D721Med (cell line): ENCODE data around the gene RBM19.

Source experiments
- DNase-seq: peaks from one replicate; pipeline ENCODE4 v3.0.0; 2011; ENCODE audit warnings: low spot score; ENCODE audit not compliant: insufficient read length
- FAIRE-seq: peaks from 2 replicates; lab custom pipeline; 2011; peaks lifted over from hg19 to GRCh38; lab: Jason Lieb, UNC
- CTCF ChIP-seq: IDR thresholded peaks from 2 replicates; pipeline ENCODE4 v1.5.1; 2012; ENCODE audit warnings: mild to moderate bottlenecking, control low read depth; ENCODE audit not compliant: insufficient read depth; ENCODE audit errors: missing control alignments

The RBM19 gene

GRCh38 chr12:113987261-113988063 is 21.3 kb upstream of the RBM19 start:
- no peak for TF ChIP-seq CTCF
- DNase-seq = no peak
- FAIRE-seq = no peak

GRCh38 chr12:113984464-113984863 is 18.3 kb upstream of the RBM19 start:
- FAIRE-seq = no peak

GRCh38 chr12:113983777-113984448 is 17.8 kb upstream of the RBM19 start:
- TF ChIP-seq CTCF = no peak
- no peak for DNase-seq
- no peak for FAIRE-seq

More at GRCh38 chr12:113984464-113984863, 18.3 kb upstream of the RBM19 start:
- TF ChIP-seq CTCF = no peak
- DNase-seq = no peak

- FAIRE-seq (no peak), DNase-seq (no peak)
- TF ChIP-seq CTCF = no peak
Observed at GRCh38 chr12:113983265-113983664, 17.1 kb upstream of the RBM19 start.

GRCh38 chr12:113981876-113982275 is 15.8 kb upstream of the RBM19 start:
- DNase-seq (no peak), FAIRE-seq (no peak)
- TF ChIP-seq CTCF = no peak

GRCh38 chr12:113980537-113981337 is 14.6 kb upstream of the RBM19 start:
- FAIRE-seq (no peak), DNase-seq (peak; percentile 29)
- peak; percentile 98 for TF ChIP-seq CTCF
